Heart left ventricle (tissue), 13 donors: Measurements from ENCODE around the gene ACOXL.
"Not testable (repeated sequence)": the region's sequence is repeated elsewhere in the genome, so short reads cannot be mapped to it uniquely, and the experiment has no call there.

ENCODE experiments used
- POLR2A ChIP-seq, 2 donors: fragments of 450-650 bp; IDR thresholded peaks; one replicate each; pipeline ENCODE4 v1.6.1; 2017; ENCODE audit warnings: antibody characterized with exemption in 2 of 2, mild to moderate bottlenecking in 2 of 2, moderate library complexity in 2 of 2
- TF ChIP-seq, protein P1 (sequence below), 12 donors: fragments of 200-600 bp; sonication (generic) in 4 of 12; IDR thresholded peaks; one replicate each; pipeline versions ENCODE4 v1.5.0 to v1.8.0; 2018 to 2022; ENCODE audit warnings: antibody characterized with exemption in 12 of 12, mild to moderate bottlenecking in 5 of 12
- donor health status: ischemic (EF 13 %, LVEDD 7.1; RV severe dilation, severe dysfunction).
- donor health status: DM: no; HTN: yes; CAD: no.
- donor health status: DM: no; HTN: no; CAD: no.
- donor health status: ischemic (EF 25% LVEDD 6.9; RV normal size, moderate dysfunction).
- donor health status: ischemic (EF 25% LVEDD 5.7; RV mildly dilated, moderate dysfunction).
- donor health status: ischemic (EF 35%, LVEDD 5.7; RV mildly dilated, moderate dysfunction).
- donor health status: nonischemic (EF 11% LVEDD 7.7; RV severe dilation, severe dysfunction).
- donor health status: DM: yes; HTN: yes; CAD: no.
- donor health status: PGD.
- donor health status: ischemic (EF 29% LVEDD 5.4; RV normal size, mild dysfunction).
- donor health status: nonischemic (EF 23%, LVEDD 6.1; RV moderate dilation, normal function).

DNA sequence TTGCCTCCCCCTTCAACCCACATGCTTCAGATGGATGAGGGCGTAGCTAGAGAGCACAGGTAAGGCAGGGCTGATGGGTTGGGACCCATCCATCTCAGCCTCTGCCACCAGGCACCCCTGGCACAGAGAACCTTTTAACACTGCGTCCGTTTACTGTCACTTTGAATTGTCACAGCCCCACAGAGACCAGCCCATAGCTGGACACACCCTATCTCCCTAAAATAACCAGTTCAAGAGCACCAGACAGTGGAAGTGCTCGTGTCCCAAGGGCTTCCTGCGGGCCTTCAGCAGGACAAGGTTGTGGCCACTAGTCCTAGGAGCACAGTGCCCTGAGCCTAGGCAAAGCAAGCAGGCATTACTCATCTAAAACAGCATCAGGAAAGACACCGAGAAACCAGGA is 34.1 kb upstream of the ACOXL start:
- TF ChIP-seq, protein P1, sequence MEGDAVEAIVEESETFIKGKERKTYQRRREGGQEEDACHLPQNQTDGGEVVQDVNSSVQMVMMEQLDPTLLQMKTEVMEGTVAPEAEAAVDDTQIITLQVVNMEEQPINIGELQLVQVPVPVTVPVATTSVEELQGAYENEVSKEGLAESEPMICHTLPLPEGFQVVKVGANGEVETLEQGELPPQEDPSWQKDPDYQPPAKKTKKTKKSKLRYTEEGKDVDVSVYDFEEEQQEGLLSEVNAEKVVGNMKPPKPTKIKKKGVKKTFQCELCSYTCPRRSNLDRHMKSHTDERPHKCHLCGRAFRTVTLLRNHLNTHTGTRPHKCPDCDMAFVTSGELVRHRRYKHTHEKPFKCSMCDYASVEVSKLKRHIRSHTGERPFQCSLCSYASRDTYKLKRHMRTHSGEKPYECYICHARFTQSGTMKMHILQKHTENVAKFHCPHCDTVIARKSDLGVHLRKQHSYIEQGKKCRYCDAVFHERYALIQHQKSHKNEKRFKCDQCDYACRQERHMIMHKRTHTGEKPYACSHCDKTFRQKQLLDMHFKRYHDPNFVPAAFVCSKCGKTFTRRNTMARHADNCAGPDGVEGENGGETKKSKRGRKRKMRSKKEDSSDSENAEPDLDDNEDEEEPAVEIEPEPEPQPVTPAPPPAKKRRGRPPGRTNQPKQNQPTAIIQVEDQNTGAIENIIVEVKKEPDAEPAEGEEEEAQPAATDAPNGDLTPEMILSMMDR (IDR thresholded peaks at IDR 0.05), result not testable (repeated sequence)
- TF ChIP-seq POLR2A (IDR thresholded peaks at IDR 0.05), result not testable (repeated sequence)
